HG02610 (cell line): ENCODE measurements around the gene RPRD1B.
"Not testable (repeated sequence)": the region's sequence is repeated elsewhere in the genome, so short reads cannot be mapped to it uniquely, and the experiment has no call there.

Experiments used
- ATAC-seq: cut with Tn5 transposase; IDR thresholded peaks from one replicate; pipeline ENCODE4 v1.9.1; 2021; ENCODE audit warnings: mild to moderate bottlenecking, moderate library complexity; ENCODE audit not compliant: unreplicated experiment

RPRD1B gene

GRCh38 chr20:38095017-38095686, 61.6 kb downstream of the RPRD1B start:
- ATAC-seq, result no peak

- ATAC-seq, result no peak
Observed at GRCh38 chr20:38098952-38099351, 65.4 kb downstream of the RPRD1B start.

GRCh38 chr20:38102206-38102605, 68.7 kb downstream of the RPRD1B start:
- not testable (repeated sequence) for ATAC-seq

GRCh38 chr20:38104285-38104684, 70.7 kb downstream of the RPRD1B start:
- ATAC-seq, result no peak

- ATAC-seq, result no peak
Observed at GRCh38 chr20:38106461-38106860, 72.9 kb downstream of the RPRD1B start.

GRCh38 chr20:38107386-38107785, 73.8 kb downstream of the RPRD1B start:
- ATAC-seq, result not testable (repeated sequence)

- ATAC-seq, result not testable (repeated sequence)
Observed at GRCh38 chr20:38107916-38108315, 74.4 kb downstream of the RPRD1B start.

GRCh38 chr20:38108438-38108985, 75.0 kb downstream of the RPRD1B start:
- no peak for ATAC-seq

- no peak for ATAC-seq
Observed at GRCh38 chr20:38108986-38109541, 75.5 kb downstream of the RPRD1B start.

- no peak for ATAC-seq
Observed at GRCh38 chr20:38109591-38110524, 76.3 kb downstream of the RPRD1B start.

GRCh38 chr20:38110525-38111178, 77.1 kb downstream of the RPRD1B start:
- ATAC-seq, result no peak

- no peak for ATAC-seq
Observed at GRCh38 chr20:38111366-38112232, 78.1 kb downstream of the RPRD1B start.

- no peak for ATAC-seq
Observed at GRCh38 chr20:38112261-38112929, 78.8 kb downstream of the RPRD1B start.

GRCh38 chr20:38112930-38113294, 79.4 kb downstream of the RPRD1B start:
- ATAC-seq, result no peak

GRCh38 chr20:38113401-38114325, 80.1 kb downstream of the RPRD1B start:
- no peak for ATAC-seq

GRCh38 chr20:38114353-38114791, 80.8 kb downstream of the RPRD1B start:
- no peak for ATAC-seq

- no peak for ATAC-seq
Observed at GRCh38 chr20:38115205-38115604, 81.7 kb downstream of the RPRD1B start.

GRCh38 chr20:38115896-38116295, 82.3 kb downstream of the RPRD1B start:
- ATAC-seq, result no peak
